Measurements from ENCODE around the gene SNU13. TPM values are rescaled to one million over a fixed set of nuclear protein-coding genes. Genes with fewer than 3 reads are reported as not detected.
A peak's percentile ranks its signal among the peaks of the same experiment; 100 is the strongest.
"Not testable (repeated sequence)": the region's sequence is repeated elsewhere in the genome, so short reads cannot be mapped to it uniquely, and the experiment has no call there.

SNU13 gene
- total RNA-seq, 1 donor from 2014 or later, result 229 TPM

- no peak for ATAC-seq
- DNase-seq, result no peak
- intact Hi-C loops (cut with micrococcal nuclease), result no loop called here
Measured at GRCh38 chr22:41654322-41654721, 34.3 kb downstream of the SNU13 start.

GRCh38 chr22:41650821-41651220 is 37.8 kb downstream of the SNU13 start:
- DNase-seq, result no peak
- ATAC-seq, result no peak
- intact Hi-C loops (cut with micrococcal nuclease), result no loop called here

GRCh38 chr22:41650229-41650628 is 38.4 kb downstream of the SNU13 start:
- ATAC-seq, result no peak
- intact Hi-C loops (cut with micrococcal nuclease), result no loop called here
- no peak for DNase-seq

- intact Hi-C loops (cut with micrococcal nuclease), result no loop called here
- ATAC-seq, result no peak
- DNase-seq, result no peak
Measured at GRCh38 chr22:41648432-41648831, 40.2 kb downstream of the SNU13 start.

GRCh38 chr22:41647771-41648170 is 40.9 kb downstream of the SNU13 start:
- no peak for ATAC-seq
- DNase-seq, result no peak
- intact Hi-C loops (cut with micrococcal nuclease), result no loop called here

GRCh38 chr22:41642331-41643110 is 46.1 kb downstream of the SNU13 start:
- no peak for DNase-seq
- intact Hi-C loops (cut with micrococcal nuclease), result no loop called here
- ATAC-seq, result no peak

- no peak for DNase-seq
- intact Hi-C loops (cut with micrococcal nuclease), result no loop called here
- ATAC-seq, result no peak
Measured at GRCh38 chr22:41641854-41642253, 46.8 kb downstream of the SNU13 start.

- no peak for ATAC-seq
- DNase-seq, result no peak
- intact Hi-C loops (cut with micrococcal nuclease), result no loop called here
Measured at GRCh38 chr22:41638748-41639147, 49.9 kb downstream of the SNU13 start.

GRCh38 chr22:41638124-41638523 is 50.5 kb downstream of the SNU13 start:
- DNase-seq (no peak), ATAC-seq (peak; percentile 3)
- intact Hi-C loops (cut with micrococcal nuclease), result no loop called here

- intact Hi-C loops (cut with micrococcal nuclease); ATAC-seq: not testable (repeated sequence)
Measured at GRCh38 chr22:41637623-41638022, 51.0 kb downstream of the SNU13 start.

GRCh38 chr22:41636467-41636866 is 52.2 kb downstream of the SNU13 start:
- ATAC-seq (peak; percentile 84), DNase-seq (peak; percentile 40)
- intact Hi-C loops (cut with micrococcal nuclease), result no loop called here

More at GRCh38 chr22:41637623-41638022, 51.0 kb downstream of the SNU13 start:
- not testable (repeated sequence) for DNase-seq

GRCh38 chr22:41634610-41635009 is 54.1 kb downstream of the SNU13 start:
- ATAC-seq; DNase-seq; intact Hi-C loops (cut with micrococcal nuclease): not testable (repeated sequence)

GRCh38 chr22:41631615-41632014 is 57.1 kb downstream of the SNU13 start:
- DNase-seq; intact Hi-C loops (cut with micrococcal nuclease); ATAC-seq: not testable (repeated sequence)

GRCh38 chr22:41631115-41631514 is 57.6 kb downstream of the SNU13 start:
- ATAC-seq; DNase-seq; intact Hi-C loops (cut with micrococcal nuclease): not testable (repeated sequence)

GRCh38 chr22:41625577-41625976 is 63.1 kb downstream of the SNU13 start:
- no peak for ATAC-seq
- DNase-seq, result no peak
- intact Hi-C loops (cut with micrococcal nuclease), result no loop called here

Other genes starting within 250 kb of the SNU13 start
- gene TOB2, start 242.1 kb downstream of the SNU13 start, total RNA-seq, result 71.8 TPM
- gene PHF5A, start 220.2 kb downstream of the SNU13 start, total RNA-seq, result 20.2 TPM
- gene ACO2, start 219.8 kb downstream of the SNU13 start, total RNA-seq, result 887 TPM
- gene POLR3H, start 144.4 kb downstream of the SNU13 start, total RNA-seq, result 17.9 TPM
- gene CSDC2, start 127.9 kb downstream of the SNU13 start, total RNA-seq, result 223 TPM
- 12.9 TPM for gene PMM1, start 99.0 kb downstream of the SNU13 start, total RNA-seq
- gene DESI1, start 67.8 kb downstream of the SNU13 start, total RNA-seq, result 53.6 TPM
- gene XRCC6, start 67.6 kb downstream of the SNU13 start, total RNA-seq, result 172 TPM
- gene MEI1, start 10.6 kb upstream of the SNU13 start, total RNA-seq, result 0.57 TPM
- gene CCDC134, start 111.8 kb upstream of the SNU13 start, total RNA-seq, result 5.9 TPM
- 89.7 TPM for gene SREBF2, start 144.2 kb upstream of the SNU13 start, total RNA-seq
- 10.2 TPM for gene SHISA8, start 226.2 kb upstream of the SNU13 start, total RNA-seq
- gene TNFRSF13C, start 237.9 kb upstream of the SNU13 start, total RNA-seq, result 1.6 TPM